HTR-8/SVneo (cell line): Measurements from ENCODE around the gene HOXD3.

ENCODE experiments used
- DNase-seq: peaks from one replicate; pipeline ENCODE4 v3.0.0; 2011; ENCODE audit warnings: low spot score, mixed read lengths; ENCODE audit not compliant: insufficient read length
- FAIRE-seq: peaks from 2 replicates; lab custom pipeline; 2011; peaks lifted over from hg19 to GRCh38; lab: Jason Lieb, UNC

Gene HOXD3

GRCh38 chr2:176147210-176147799 lies 9.8 kb upstream of the HOXD3 start:
- FAIRE-seq = no peak
- no peak for DNase-seq

- FAIRE-seq (no peak), DNase-seq (no peak)
These were observed 9.2 kb upstream of the HOXD3 start for GRCh38 chr2:176147800-176148496.

- FAIRE-seq (no peak), DNase-seq (no peak)
These were observed 8.2 kb upstream of the HOXD3 start for GRCh38 chr2:176148751-176149421.

DNA sequence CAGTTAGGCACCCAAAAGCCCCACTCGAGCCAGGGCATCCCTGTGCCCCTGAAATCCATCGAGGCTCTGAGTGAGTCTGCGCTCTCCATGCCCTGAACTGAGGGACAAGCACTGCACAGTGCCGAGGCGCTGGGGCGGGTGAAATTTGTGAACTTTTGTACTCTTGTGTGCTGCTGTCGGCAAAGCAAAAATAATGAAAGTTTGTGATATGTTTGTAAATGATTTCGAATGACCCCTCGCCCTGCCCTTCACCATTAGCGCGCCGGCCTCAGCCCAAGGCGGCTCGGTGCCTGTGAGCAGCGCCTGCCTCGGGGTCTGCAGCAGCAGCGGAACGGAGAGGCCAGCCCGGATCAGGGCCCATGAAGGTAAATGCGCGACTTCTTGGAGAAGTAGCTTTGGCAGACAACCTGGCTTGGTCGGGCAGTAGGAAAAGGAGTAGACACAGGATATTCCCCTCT lies 7.6 kb upstream of the HOXD3 start:
- FAIRE-seq = no peak
- no peak for DNase-seq

DNA sequence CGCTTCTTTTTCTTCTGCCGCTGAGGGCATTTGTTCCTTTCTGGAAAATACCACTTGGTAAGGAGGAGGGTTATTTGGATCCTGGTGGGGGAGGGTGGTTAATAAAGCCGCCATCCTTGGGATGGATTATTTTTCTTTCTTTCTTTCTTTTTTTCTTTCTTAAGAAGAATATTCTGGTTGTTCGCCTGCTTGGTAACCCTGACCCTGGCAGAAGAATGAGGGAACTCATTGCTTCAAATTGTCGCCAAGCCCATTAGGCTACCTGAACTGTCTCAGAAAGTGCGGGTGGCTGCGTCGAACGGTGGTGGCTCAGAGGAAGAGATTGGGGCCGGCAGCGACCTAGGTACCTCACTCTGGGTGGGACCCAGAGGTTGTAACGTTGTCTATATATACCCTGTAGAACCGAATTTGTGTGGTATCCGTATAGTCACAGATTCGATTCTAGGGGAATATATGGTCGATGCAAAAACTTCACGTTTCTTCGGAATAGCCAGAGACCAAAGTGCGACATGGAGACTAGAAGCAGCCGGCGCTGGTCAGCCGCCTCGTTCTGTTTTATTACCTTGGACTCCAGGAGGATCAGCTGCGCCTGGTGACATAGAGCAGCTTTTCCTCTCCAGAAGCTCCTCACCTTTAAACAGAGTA lies 7.0 kb upstream of the HOXD3 start:
- FAIRE-seq (no peak), DNase-seq (no peak)

GRCh38 chr2:176150584-176151441 lies 6.3 kb upstream of the HOXD3 start:
- DNase-seq (no peak), FAIRE-seq (no peak)

DNA sequence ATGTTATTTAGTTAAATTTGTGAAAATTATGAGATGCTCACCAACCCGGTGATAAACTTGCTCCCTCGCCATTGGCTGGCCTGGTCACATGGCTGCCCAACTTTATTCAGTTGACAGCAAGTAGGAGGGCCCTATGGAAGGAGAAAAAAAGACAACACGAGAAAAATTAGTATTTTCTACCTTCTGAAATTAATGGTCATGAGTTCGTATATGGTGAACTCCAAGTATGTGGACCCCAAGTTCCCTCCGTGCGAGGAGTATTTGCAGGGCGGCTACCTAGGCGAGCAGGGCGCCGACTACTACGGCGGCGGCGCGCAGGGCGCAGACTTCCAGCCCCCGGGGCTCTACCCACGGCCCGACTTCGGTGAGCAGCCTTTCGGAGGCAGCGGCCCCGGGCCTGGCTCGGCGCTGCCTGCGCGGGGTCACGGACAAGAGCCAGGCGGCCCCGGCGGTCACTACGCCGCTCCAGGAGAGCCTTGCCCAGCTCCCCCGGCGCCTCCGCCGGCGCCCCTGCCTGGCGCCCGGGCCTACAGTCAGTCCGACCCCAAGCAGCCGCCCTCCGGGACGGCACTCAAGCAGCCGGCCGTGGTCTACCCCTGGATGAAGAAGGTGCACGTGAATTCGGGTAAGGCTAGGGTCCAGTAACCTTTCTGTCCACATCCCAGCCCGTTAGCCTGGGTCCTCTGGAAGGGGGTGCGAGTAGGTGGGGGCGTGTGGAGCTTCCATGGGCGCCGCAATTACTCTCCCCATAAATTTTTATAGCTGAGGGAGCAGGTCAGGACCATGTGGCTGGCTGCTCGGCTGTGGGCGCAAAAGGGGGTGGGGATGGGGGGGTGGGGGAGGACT lies 5.4 kb upstream of the HOXD3 start, which contains the start of gene HOXD4:
Gene HOXD4 (plus strand): TSS at position 109 of the 846 bp plus-strand sequence. CDS start 84 bp downstream, at position 193.
- FAIRE-seq = no peak

GRCh38 chr2:176152350-176153181 lies 4.5 kb upstream of the HOXD3 start:
- DNase-seq (no peak), FAIRE-seq (no peak)

More for the DNA sequence above, 5.4 kb upstream of the HOXD3 start, which contains the start of gene HOXD4:
- no peak for DNase-seq

GRCh38 chr2:176154576-176155252 lies 2.4 kb upstream of the HOXD3 start:
- FAIRE-seq = no peak
- DNase-seq = no peak

- FAIRE-seq = no peak
- DNase-seq = no peak
These were observed 1.6 kb upstream of the HOXD3 start for GRCh38 chr2:176155356-176156044.

DNA sequence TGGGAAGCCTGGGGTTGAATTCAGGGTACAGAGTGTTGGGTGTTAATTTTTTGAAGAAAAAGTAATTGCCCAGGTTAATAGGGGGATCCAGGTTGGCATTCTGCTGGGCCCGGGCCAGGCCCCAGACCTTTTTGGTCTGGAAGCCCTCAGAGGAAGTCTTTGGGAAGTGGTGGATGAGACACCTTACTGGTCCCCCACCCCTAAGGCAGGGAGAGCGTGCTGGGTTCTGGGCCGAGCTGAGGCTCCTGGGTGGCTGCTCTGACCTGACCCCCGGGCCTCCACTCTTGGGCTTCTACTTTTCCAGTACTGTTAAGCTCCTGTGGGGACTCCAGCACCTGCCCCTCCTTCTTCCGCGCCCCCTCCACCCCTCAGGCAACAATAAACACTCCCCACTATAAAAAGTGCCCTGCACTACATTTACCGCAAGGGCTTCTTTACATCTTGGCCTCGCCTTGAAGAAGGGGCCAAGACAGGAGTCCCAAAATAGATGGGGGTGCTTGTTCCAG lies 753 bp upstream of the HOXD3 start:
- DNase-seq (no peak), FAIRE-seq (no peak)

- DNase-seq = no peak
- no peak for FAIRE-seq
These were observed 535 bp downstream of the HOXD3 start for GRCh38 chr2:176157499-176158185.

- DNase-seq (no peak), FAIRE-seq (no peak)
These were observed 1.1 kb downstream of the HOXD3 start for GRCh38 chr2:176158186-176158591.

- FAIRE-seq (no peak), DNase-seq (no peak)
These were observed 2.0 kb downstream of the HOXD3 start for GRCh38 chr2:176158855-176159662.

DNA sequence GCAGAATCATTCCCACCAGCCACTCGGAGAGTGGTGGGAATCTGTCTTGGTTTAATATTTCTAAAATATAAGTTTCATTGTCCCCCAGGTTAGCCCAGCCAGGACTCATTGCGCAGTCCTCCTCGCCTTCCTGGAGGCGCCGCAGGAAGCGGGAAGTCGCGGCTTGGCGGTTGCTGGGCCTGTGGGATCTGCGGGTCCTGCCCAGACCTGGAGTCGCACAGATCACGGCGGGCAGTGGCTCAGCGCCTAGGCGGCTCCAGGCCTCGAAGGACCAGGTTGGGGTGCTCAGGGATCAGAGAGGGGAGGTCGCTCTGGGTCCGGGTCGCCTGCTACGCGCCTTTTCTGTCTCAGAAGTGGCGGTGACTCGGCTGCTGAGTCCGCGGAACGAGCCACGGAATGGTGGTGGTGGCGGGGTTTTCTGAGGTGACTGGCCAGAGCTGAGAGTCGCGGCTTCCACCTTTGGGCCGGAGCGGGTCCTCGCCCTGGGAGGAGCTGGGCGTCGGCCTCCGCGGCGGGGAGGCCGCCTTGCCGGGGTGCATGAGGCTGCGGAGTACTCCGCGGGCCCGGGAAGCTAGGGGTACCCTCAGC lies 2.6 kb downstream of the HOXD3 start:
- DNase-seq (no peak), FAIRE-seq (no peak)
